Right lobe of liver (tissue), 6 donors: ENCODE results near the gene KCNT1. TPM values are rescaled to one million over a fixed set of nuclear protein-coding genes. Genes with fewer than 3 reads are reported as not detected.
A peak's percentile ranks its signal among the peaks of the same experiment; 100 is the strongest.

ENCODE experiments used
- ATAC-seq, 4 donors: fragments of 200-7000 bp; cut with Tn5 transposase; one replicate each; pipeline ENCODE4 v1.9.1; 2020; ENCODE audit warnings: mild to moderate bottlenecking in 4 of 4, moderate library complexity in 4 of 4
- DNase-seq, 3 donors: peaks; one replicate each; pipeline ENCODE4 v3.0.0-alpha.2; 2020
- H3K27ac ChIP-seq, 3 donors: fragments of 200-600 bp; one replicate each; pipeline ENCODE4 v1.8.0; 2022
- H3K27me3 ChIP-seq, 2 donors: fragments of 200-600 bp; one replicate each; pipeline ENCODE4 v1.8.0; 2022
- H3K36me3 ChIP-seq, 4 donors: fragments of 200-600 bp; sonication (generic) in 1 of 4; one replicate each; pipeline versions ENCODE4 v1.5.1 to v1.8.0; 2017 to 2022; ENCODE audit warnings: control low read depth in 1 of 4
- H3K4me1 ChIP-seq, 4 donors: fragments of 200-600 bp; sonication (generic) in 1 of 4; one replicate each; pipeline versions ENCODE4 v1.5.1 to v1.8.0; 2017 to 2022; ENCODE audit warnings: control low read depth in 1 of 4
- H3K4me3 ChIP-seq, 3 donors: fragments of 200-600 bp; one replicate each; pipeline ENCODE4 v1.8.0; 2022
- H3K9me3 ChIP-seq, 4 donors: fragments of 200-600 bp; sonication (generic) in 1 of 4; one replicate each; pipeline versions ENCODE4 v1.5.1 to v1.8.0; 2017 to 2022; ENCODE audit warnings: control low read depth in 1 of 4
- CTCF ChIP-seq, 4 donors: fragments of 200-600 bp in 3 of 4; fragments of 450-650 bp in 1 of 4; IDR thresholded peaks; one replicate each; pipeline versions ENCODE4 v1.5.1 to v1.8.0; 2016 to 2022; ENCODE audit warnings: antibody characterized with exemption in 4 of 4, mild to moderate bottlenecking in 2 of 4
- POLR2A ChIP-seq: fragments of 450-650 bp; IDR thresholded peaks from one replicate; pipeline ENCODE4 v1.6.1; 2017; ENCODE audit warnings: antibody characterized with exemption, mild to moderate bottlenecking
- WGBS: methylation state at CpG from one replicate; pipeline ENCODE4 v1.1.6; 2018; ENCODE audit warnings: low coverage, low lambda C conversion rate; ENCODE audit not compliant: insufficient coverage; ENCODE audit errors: missing lambda C conversion rate; 5-methylcytosine and 5-hydroxymethylcytosine counted together
- intact Hi-C, 2 donors: fragments of 100-400 bp; cut with DNase I; formaldehyde crosslinking; loops; one replicate each; pipeline versions ENCODE4 v1.11.2 to v1.14.1; 2022
- total RNA-seq, 6 experiments: library from RNA; depleted of rRNA in 2 of 6; stranded (reverse); fragments of >200 nt in 2 of 6; fragmentation: NEBNext Ultra II Directional in 3 of 6; extraction: Animal tissue kit (Norgen Biotek cat#: 25700) in 3 of 6; gene quantifications; one replicate each; pipeline versions ENCODE4 v1.1.0 to v1.2.4, GENCODE V29; 2016 to 2023
- donor health status: DM: no; HTN: yes; CAD: no.
- donor health status: DM: no; HTN: no; CAD: no.
- donor health status: DM: no; HTN: no; CAD: no.
- donor health status: DM: no; HTN: yes; CAD: no.
- donor health status: DM: no; HTN: yes; CAD: no.

The KCNT1 gene
- total RNA-seq, 6 experiments from 2014 or later: not detected

- Histone ChIP-seq H3K4me3 (no peak overlapping the region), H3K27ac (no peak overlapping the region), H3K27me3 (no peaks in the 10 kb centered on the region), H3K9me3 (no peaks in the 10 kb centered on the region), H3K36me3 (peaks cover 0 to 69% (median 21%) of the 10 kb centered on the region in 4 donors), H3K4me1 (no peaks in the 10 kb centered on the region)
- intact Hi-C loops: no loop called here
- no peak for TF ChIP-seq POLR2A
- no peak for TF ChIP-seq CTCF (IDR thresholded peaks at IDR 0.05)
- peak in 1 of 3 donors; percentile 36 for DNase-seq
- 100% methylated on average over 2 of the region's 18 CpGs for WGBS
- no peak for ATAC-seq
These were observed 118.7 kb downstream of the KCNT1 start for GRCh38 chr9:135820661-135821060.

- H3K9me3 ChIP-seq: no peaks in the 10 kb centered on the region
- H3K4me1 ChIP-seq: no peaks in the 10 kb centered on the region
- no peak overlapping the region for H3K4me3 ChIP-seq
- intact Hi-C loops: no loop called here
- H3K27me3 ChIP-seq: no peaks in the 10 kb centered on the region
- 83% methylated on average over 1 of the region's 20 CpGs for WGBS
- H3K36me3 ChIP-seq: peaks cover 0 to 67% (median 21%) of the 10 kb centered on the region in 4 donors
- ATAC-seq: no peak
- no peak overlapping the region for H3K27ac ChIP-seq
- no peak for TF ChIP-seq POLR2A
- peak in 1 of 3 donors; percentile 42 for DNase-seq
These were observed 119.1 kb downstream of the KCNT1 start for GRCh38 chr9:135821116-135821515.

GRCh38 chr9:135821733-135822373, 119.9 kb downstream of the KCNT1 start:
- Histone ChIP-seq H3K4me1 (no peaks in the 10 kb centered on the region), H3K4me3 (no peak overlapping the region), H3K36me3 (peaks cover 0 to 63% (median 21%) of the 10 kb centered on the region in 4 donors), H3K9me3 (no peaks in the 10 kb centered on the region), H3K27ac (no peak overlapping the region), H3K27me3 (no peaks in the 10 kb centered on the region)
- 98% methylated on average over 13 of the region's 27 CpGs for WGBS
- ATAC-seq (no peak), DNase-seq (peak in 1 of 3 donors; percentile 33)
- intact Hi-C loops: no loop called here
- TF ChIP-seq POLR2A (no peak), CTCF (IDR thresholded peaks at IDR 0.05) (no peak)

- Histone ChIP-seq H3K27ac (no peak overlapping the region), H3K27me3 (no peaks in the 10 kb centered on the region), H3K9me3 (no peaks in the 10 kb centered on the region), H3K4me1 (no peaks in the 10 kb centered on the region), H3K36me3 (peaks cover 0 to 58% (median 20%) of the 10 kb centered on the region in 4 donors), H3K4me3 (no peak overlapping the region)
- ATAC-seq (no peak), DNase-seq (peak in 1 of 3 donors; percentile 24)
- 100% methylated on average over 6 of the region's 18 CpGs for WGBS
- intact Hi-C loops: no loop called here
- TF ChIP-seq POLR2A (no peak), CTCF (IDR thresholded peaks at IDR 0.05) (no peak)
These were observed 120.4 kb downstream of the KCNT1 start for GRCh38 chr9:135822374-135822755.

- peaks cover 0 to 53% (median 15%) of the 10 kb centered on the region in 4 donors for H3K36me3 ChIP-seq
- peak in 1 of 3 donors; percentile 38 for DNase-seq
These were observed 121.1 kb downstream of the KCNT1 start for GRCh38 chr9:135823036-135823435.

More at GRCh38 chr9:135823036-135823435, 121.1 kb downstream of the KCNT1 start:
- Histone ChIP-seq H3K27ac (no peak overlapping the region), H3K27me3 (no peaks in the 10 kb centered on the region), H3K9me3 (no peaks in the 10 kb centered on the region), H3K4me1 (no peaks in the 10 kb centered on the region), H3K4me3 (no peak overlapping the region)
- no peak for ATAC-seq
- WGBS: 85% methylated on average over 7 of the region's 12 CpGs
- TF ChIP-seq POLR2A (no peak), CTCF (IDR thresholded peaks at IDR 0.05) (no peak)
- intact Hi-C loops: no loop called here
